Measurements from ENCODE around the gene TMEM41B. TPM values are rescaled to one million over a fixed set of nuclear protein-coding genes. Genes with fewer than 3 reads are reported as not detected.
A peak's percentile ranks its signal among the peaks of the same experiment; 100 is the strongest.

The TMEM41B gene
- polyA plus RNA-seq, 1 donor (not counting 4 experiments of a cell fraction or from before 2014, with no cell fraction given): 69.3 TPM

- TF ChIP-seq CTCF (optimal IDR thresholded peaks at IDR 0.05 in 1 of 3, IDR thresholded peaks at IDR 0.05 in 1 of 3, conservative IDR thresholded peaks at IDR 0.05 in 1 of 3; ENCODE audit: extremely low read depth in 1 of 3, insufficient read depth in 2 of 3, low read length in 3 of 3) (no peak), EZH2 (IDR thresholded peaks at IDR 0.05; ENCODE audit: low read length) (no peak)
- peaks cover 8% of the 10 kb centered on the region for H3K4me1 ChIP-seq (ENCODE audit: control insufficient read depth, extremely low read depth, insufficient read depth, low read length)
- H3K9me3 ChIP-seq (ENCODE audit: control insufficient read depth, low read depth, low read length): no peaks in the 10 kb centered on the region
- no peak overlapping the region for H3K27ac ChIP-seq (ENCODE audit: control insufficient read depth, insufficient read depth, low read length)
- no peak overlapping the region for H2AFZ ChIP-seq (ENCODE audit: control insufficient read depth, low read length)
- H3K27me3 ChIP-seq (ENCODE audit: control insufficient read depth, extremely low read depth, insufficient read depth, low read length): no peaks in the 10 kb centered on the region
- no peak overlapping the region for H3K4me2 ChIP-seq (ENCODE audit: control insufficient read depth, extremely low read depth, insufficient read depth, low read depth, low read length)
- peaks cover 31% of the 10 kb centered on the region for H3K79me2 ChIP-seq (ENCODE audit: control insufficient read depth, insufficient read depth, low read length)
- no peaks in the 10 kb centered on the region for H3K9me1 ChIP-seq (ENCODE audit: control insufficient read depth, extremely low read depth, insufficient read depth, low read length)
- peak; percentile 7 for DNase-seq (ENCODE audit: low read depth, low spot score)
- H4K20me1 ChIP-seq (ENCODE audit: control insufficient read depth, extremely low read depth, insufficient read depth, low read length): no peaks in the 10 kb centered on the region
- dilution Hi-C loops (cut with MboI; ENCODE audit: extremely low pct_ligation_motif_present, low sequenced_read_pairs): no loop called here
- no peaks in the 10 kb centered on the region for H3K36me3 ChIP-seq (ENCODE audit: control insufficient read depth in 2 of 2, extremely low read depth in 1 of 2, insufficient read depth in 2 of 2, low read length in 2 of 2)
- FAIRE-seq: peak; percentile 64
- no peak overlapping the region for H3K9ac ChIP-seq (ENCODE audit: control insufficient read depth, extremely low read depth, insufficient read depth, low read length)
- no peak overlapping the region for H3K4me3 ChIP-seq (ENCODE audit: control insufficient read depth in 2 of 3, extremely low read depth in 1 of 3, insufficient read depth in 2 of 3, low read depth in 1 of 3, low read length in 3 of 3)
These were observed 63.1 kb downstream of the TMEM41B start for GRCh38 chr11:9251311-9251710.

GRCh38 chr11:9250139-9250582 is 64.2 kb downstream of the TMEM41B start:
- H4K20me1 ChIP-seq (ENCODE audit: control insufficient read depth, extremely low read depth, insufficient read depth, low read length): no peaks in the 10 kb centered on the region

More at GRCh38 chr11:9250139-9250582, 64.2 kb downstream of the TMEM41B start:
- Histone ChIP-seq H3K9me1 (ENCODE audit: control insufficient read depth, extremely low read depth, insufficient read depth, low read length) (no peaks in the 10 kb centered on the region), H3K27me3 (ENCODE audit: control insufficient read depth, extremely low read depth, insufficient read depth, low read length) (no peaks in the 10 kb centered on the region), H3K27ac (ENCODE audit: control insufficient read depth, insufficient read depth, low read length) (no peak overlapping the region), H3K4me3 (ENCODE audit: control insufficient read depth in 2 of 3, extremely low read depth in 1 of 3, insufficient read depth in 2 of 3, low read depth in 1 of 3, low read length in 3 of 3) (no peak overlapping the region), H2AFZ (ENCODE audit: control insufficient read depth, low read length) (no peak overlapping the region), H3K4me2 (ENCODE audit: control insufficient read depth, extremely low read depth, insufficient read depth, low read depth, low read length) (no peak overlapping the region), H3K9me3 (ENCODE audit: control insufficient read depth, low read depth, low read length) (no peaks in the 10 kb centered on the region), H3K79me2 (ENCODE audit: control insufficient read depth, insufficient read depth, low read length) (peaks cover 31% of the 10 kb centered on the region), H3K36me3 (ENCODE audit: control insufficient read depth in 2 of 2, extremely low read depth in 1 of 2, insufficient read depth in 2 of 2, low read length in 2 of 2) (no peaks in the 10 kb centered on the region), H3K4me1 (ENCODE audit: control insufficient read depth, extremely low read depth, insufficient read depth, low read length) (peaks cover 8% of the 10 kb centered on the region), H3K9ac (ENCODE audit: control insufficient read depth, extremely low read depth, insufficient read depth, low read length) (no peak overlapping the region)
- TF ChIP-seq EZH2 (IDR thresholded peaks at IDR 0.05; ENCODE audit: low read length) (no peak), CTCF (optimal IDR thresholded peaks at IDR 0.05 in 1 of 3, IDR thresholded peaks at IDR 0.05 in 1 of 3, conservative IDR thresholded peaks at IDR 0.05 in 1 of 3; ENCODE audit: extremely low read depth in 1 of 3, insufficient read depth in 2 of 3, low read length in 3 of 3) (no peak)
- dilution Hi-C loops (cut with MboI; ENCODE audit: extremely low pct_ligation_motif_present, low sequenced_read_pairs): no loop called here
- DNase-seq (ENCODE audit: low read depth, low spot score) (no peak), FAIRE-seq (no peak)

Data from keratinocyte (primary cell).